ENCODE measurements around the gene LHPP.

LHPP gene

DNA sequence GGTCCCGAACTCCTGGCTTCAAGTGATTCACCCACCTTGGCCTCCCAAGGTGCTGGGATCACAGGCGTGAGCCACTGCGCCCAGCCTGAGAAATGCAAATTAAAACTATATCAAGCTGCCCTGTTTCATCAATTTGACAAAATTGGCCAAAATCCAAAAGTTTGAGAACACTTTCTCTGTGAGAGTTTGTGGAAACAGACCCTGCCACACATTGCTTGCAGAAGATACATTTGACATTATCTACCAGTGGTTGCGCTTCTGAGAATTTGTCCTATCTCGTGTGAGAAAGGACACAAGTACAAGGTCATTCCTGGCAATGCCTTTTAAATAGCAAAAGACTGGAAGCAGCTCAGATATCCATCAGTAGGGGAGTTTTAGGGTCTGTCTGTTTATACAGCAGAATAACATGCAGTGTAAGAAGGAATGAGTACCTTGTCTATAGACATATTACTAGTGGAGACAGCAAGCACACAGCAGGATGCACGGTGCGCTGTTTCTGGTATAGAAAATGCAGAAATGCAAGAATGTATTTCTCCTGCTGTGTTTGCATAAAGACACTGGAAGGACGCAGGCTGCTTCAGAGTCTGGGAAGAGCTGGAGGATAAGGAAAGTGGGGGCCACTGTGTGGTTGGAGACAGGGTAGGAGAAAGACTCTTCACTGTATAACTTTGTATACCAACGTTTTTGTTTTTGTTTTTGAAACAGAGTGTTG is 4.3 kb downstream of the LHPP start:
- H3K27ac ChIP-seq (replicated peaks): no peak overlapping the region
- TF ChIP-seq, protein P1, sequence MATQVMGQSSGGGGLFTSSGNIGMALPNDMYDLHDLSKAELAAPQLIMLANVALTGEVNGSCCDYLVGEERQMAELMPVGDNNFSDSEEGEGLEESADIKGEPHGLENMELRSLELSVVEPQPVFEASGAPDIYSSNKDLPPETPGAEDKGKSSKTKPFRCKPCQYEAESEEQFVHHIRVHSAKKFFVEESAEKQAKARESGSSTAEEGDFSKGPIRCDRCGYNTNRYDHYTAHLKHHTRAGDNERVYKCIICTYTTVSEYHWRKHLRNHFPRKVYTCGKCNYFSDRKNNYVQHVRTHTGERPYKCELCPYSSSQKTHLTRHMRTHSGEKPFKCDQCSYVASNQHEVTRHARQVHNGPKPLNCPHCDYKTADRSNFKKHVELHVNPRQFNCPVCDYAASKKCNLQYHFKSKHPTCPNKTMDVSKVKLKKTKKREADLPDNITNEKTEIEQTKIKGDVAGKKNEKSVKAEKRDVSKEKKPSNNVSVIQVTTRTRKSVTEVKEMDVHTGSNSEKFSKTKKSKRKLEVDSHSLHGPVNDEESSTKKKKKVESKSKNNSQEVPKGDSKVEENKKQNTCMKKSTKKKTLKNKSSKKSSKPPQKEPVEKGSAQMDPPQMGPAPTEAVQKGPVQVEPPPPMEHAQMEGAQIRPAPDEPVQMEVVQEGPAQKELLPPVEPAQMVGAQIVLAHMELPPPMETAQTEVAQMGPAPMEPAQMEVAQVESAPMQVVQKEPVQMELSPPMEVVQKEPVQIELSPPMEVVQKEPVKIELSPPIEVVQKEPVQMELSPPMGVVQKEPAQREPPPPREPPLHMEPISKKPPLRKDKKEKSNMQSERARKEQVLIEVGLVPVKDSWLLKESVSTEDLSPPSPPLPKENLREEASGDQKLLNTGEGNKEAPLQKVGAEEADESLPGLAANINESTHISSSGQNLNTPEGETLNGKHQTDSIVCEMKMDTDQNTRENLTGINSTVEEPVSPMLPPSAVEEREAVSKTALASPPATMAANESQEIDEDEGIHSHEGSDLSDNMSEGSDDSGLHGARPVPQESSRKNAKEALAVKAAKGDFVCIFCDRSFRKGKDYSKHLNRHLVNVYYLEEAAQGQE (IDR thresholded peaks at IDR 0.05; ENCODE audit: insufficient replicate concordance, low read depth): no peak
- no peak for TF ChIP-seq POLR2AphosphoS5 (IDR thresholded peaks at IDR 0.05; ENCODE audit: low read depth)
- no peak for TF ChIP-seq SPI1 (IDR thresholded peaks at IDR 0.05; ENCODE audit: borderline replicate concordance, low read depth)
- no peak for DNase-seq (ENCODE audit: low read depth in 1 of 2, low spot score in 1 of 2)
- H3K4me3 ChIP-seq (replicated peaks; ENCODE audit: insufficient read depth, low read length): no peak overlapping the region
- no peaks in the 10 kb centered on the region for H3K27me3 ChIP-seq (ENCODE audit: insufficient read depth, poor library complexity, severe bottlenecking)

DNA sequence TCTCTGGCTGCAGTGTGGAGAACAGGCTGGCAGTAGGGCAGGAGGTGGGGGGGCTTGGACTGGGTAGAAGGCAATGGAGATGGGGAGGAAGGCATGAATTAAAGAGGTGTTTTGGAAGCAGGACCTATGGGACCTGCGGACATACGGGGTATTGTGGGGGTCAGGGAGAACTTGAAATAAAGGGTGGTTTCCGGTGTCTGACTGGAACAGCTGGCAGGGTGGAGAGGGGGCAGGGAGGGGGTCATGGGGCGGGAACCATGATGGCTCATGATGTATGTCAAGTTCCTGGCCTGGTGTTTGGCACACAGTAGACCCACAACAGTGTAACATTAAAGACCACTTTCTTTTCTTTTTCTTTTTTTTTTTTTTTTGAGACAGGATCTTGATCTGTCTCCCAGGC is 5.5 kb downstream of the LHPP start:
- TF ChIP-seq POLR2AphosphoS5 (IDR thresholded peaks at IDR 0.05; ENCODE audit: low read depth) (no peak), GABPA (IDR thresholded peaks at IDR 0.05; ENCODE audit: low read depth) (no peak), SPI1 (IDR thresholded peaks at IDR 0.05; ENCODE audit: borderline replicate concordance, low read depth) (no peak)
- TF ChIP-seq, protein P1 (IDR thresholded peaks at IDR 0.05; ENCODE audit: insufficient replicate concordance, low read depth): no peak
- TF ChIP-seq, protein P2, sequence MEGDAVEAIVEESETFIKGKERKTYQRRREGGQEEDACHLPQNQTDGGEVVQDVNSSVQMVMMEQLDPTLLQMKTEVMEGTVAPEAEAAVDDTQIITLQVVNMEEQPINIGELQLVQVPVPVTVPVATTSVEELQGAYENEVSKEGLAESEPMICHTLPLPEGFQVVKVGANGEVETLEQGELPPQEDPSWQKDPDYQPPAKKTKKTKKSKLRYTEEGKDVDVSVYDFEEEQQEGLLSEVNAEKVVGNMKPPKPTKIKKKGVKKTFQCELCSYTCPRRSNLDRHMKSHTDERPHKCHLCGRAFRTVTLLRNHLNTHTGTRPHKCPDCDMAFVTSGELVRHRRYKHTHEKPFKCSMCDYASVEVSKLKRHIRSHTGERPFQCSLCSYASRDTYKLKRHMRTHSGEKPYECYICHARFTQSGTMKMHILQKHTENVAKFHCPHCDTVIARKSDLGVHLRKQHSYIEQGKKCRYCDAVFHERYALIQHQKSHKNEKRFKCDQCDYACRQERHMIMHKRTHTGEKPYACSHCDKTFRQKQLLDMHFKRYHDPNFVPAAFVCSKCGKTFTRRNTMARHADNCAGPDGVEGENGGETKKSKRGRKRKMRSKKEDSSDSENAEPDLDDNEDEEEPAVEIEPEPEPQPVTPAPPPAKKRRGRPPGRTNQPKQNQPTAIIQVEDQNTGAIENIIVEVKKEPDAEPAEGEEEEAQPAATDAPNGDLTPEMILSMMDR (IDR thresholded peaks at IDR 0.05; ENCODE audit: insufficient read depth, low read length): no peak
- Histone ChIP-seq H3K27me3 (ENCODE audit: insufficient read depth, poor library complexity, severe bottlenecking) (no peaks in the 10 kb centered on the region), H3K27ac (replicated peaks) (no peak overlapping the region), H3K4me3 (replicated peaks; ENCODE audit: insufficient read depth, low read length) (no peak overlapping the region)
- DNase-seq (ENCODE audit: low read depth in 1 of 2, low spot score in 1 of 2): no peak

DNA sequence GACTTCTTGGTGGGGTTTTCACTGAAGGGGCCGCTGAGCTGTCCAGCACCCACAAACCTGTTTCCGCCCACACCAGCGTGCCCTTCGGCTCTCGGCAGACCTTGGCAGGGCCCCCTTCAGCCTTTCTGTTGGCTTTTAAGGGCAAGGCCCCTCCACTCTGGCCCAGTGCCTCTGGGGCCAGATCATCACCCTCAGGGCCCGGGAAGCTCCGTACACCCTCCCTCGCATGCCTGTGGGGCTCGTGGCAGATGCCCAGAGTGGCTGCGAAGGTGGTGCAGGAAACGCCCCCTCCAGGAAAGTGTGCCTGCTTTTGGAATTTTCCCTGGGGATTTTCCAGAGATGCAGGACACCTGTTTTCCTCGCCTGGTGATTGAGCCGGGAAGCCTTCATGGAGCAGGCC is 7.0 kb downstream of the LHPP start:
- no peak for DNase-seq (ENCODE audit: low read depth in 1 of 2, low spot score in 1 of 2)
- TF ChIP-seq, protein P1 (IDR thresholded peaks at IDR 0.05; ENCODE audit: insufficient replicate concordance, low read depth): no peak
- TF ChIP-seq, protein P2 (IDR thresholded peaks at IDR 0.05; ENCODE audit: insufficient read depth, low read length): no peak
- TF ChIP-seq POLR2AphosphoS5 (IDR thresholded peaks at IDR 0.05; ENCODE audit: low read depth): no peak
- TF ChIP-seq GABPA (IDR thresholded peaks at IDR 0.05; ENCODE audit: low read depth): no peak
- no peak for TF ChIP-seq SPI1 (IDR thresholded peaks at IDR 0.05; ENCODE audit: borderline replicate concordance, low read depth)
- no peaks in the 10 kb centered on the region for H3K27me3 ChIP-seq (ENCODE audit: insufficient read depth, poor library complexity, severe bottlenecking)
- H3K4me3 ChIP-seq (replicated peaks; ENCODE audit: insufficient read depth, low read length): no peak overlapping the region
- H3K27ac ChIP-seq (replicated peaks): no peak overlapping the region
